HL-60 (cell line): ENCODE data around the gene HTR2A.

Experiments
- DNase-seq, 2 experiments: peaks; one replicate each; pipeline ENCODE4 v3.0.0-alpha.2; 2010 to 2020; ENCODE audit warnings: low read depth in 1 of 2, low spot score in 1 of 2
- H3K27ac ChIP-seq: fragments of 250-450 bp; sonication (Bioruptor Pico); replicated peaks from 2 replicates; pipeline ENCODE4 v1.5.1; 2020; ENCODE audit warnings: mild to moderate bottlenecking, moderate library complexity
- H3K27me3 ChIP-seq: fragments of 250-450 bp; sonication (Bioruptor Pico); 2 replicates; pipeline ENCODE4 v1.5.1; 2021; ENCODE audit warnings: mild to moderate bottlenecking, moderate library complexity; ENCODE audit not compliant: insufficient read depth, poor library complexity, severe bottlenecking
- H3K4me3 ChIP-seq: replicated peaks from 2 replicates; pipeline ENCODE4 v1.5.1; 2011; ENCODE audit warnings: mild to moderate bottlenecking, control low read depth, low read length; ENCODE audit not compliant: insufficient read depth
- CTCF ChIP-seq: IDR thresholded peaks from one replicate; pipeline ENCODE4 v1.5.1; 2011; ENCODE audit warnings: low read length, control low read depth, inconsistent platforms; ENCODE audit not compliant: insufficient read depth
- GABPA ChIP-seq: IDR thresholded peaks from 2 replicates; pipeline ENCODE4 v1.6.1; 2012; ENCODE audit warnings: low read depth
- POLR2AphosphoS5 ChIP-seq: IDR thresholded peaks from 2 replicates; pipeline ENCODE4 v1.6.1; 2012; ENCODE audit warnings: low read depth
- REST ChIP-seq: IDR thresholded peaks from 2 replicates; pipeline ENCODE4 v1.6.1; 2012; ENCODE audit warnings: low read depth; ENCODE audit not compliant: insufficient replicate concordance
- SPI1 ChIP-seq: IDR thresholded peaks from 2 replicates; pipeline ENCODE4 v1.6.1; 2012; ENCODE audit warnings: low read depth, mild to moderate bottlenecking, borderline replicate concordance

The HTR2A gene

DNA sequence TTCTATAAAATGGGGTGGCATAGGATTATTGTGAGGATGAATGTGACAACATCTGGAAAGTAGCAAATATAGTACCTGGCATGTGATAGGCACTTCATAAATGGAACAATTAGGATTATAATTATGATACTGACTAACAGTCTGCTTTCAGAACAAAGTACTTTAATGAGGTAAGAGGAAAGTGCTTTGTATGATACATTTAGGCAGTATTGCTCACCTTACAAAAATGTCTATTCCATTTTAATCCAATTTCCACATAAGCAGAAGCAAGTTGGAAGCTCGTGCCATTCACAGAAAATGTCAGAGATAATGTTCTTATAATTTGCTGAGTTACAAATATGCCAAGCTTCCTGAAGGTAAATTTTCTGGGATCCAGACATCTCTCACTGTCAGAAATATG lies 16.9 kb upstream of the HTR2A start:
- no peak for DNase-seq
- no peak overlapping the region for H3K27ac ChIP-seq
- peaks cover 10% of the 10 kb centered on the region for H3K27me3 ChIP-seq
- TF ChIP-seq CTCF (no peak), REST (no peak), POLR2AphosphoS5 (no peak), GABPA (no peak), SPI1 (no peak)
- H3K4me3 ChIP-seq: no peak overlapping the region

DNA sequence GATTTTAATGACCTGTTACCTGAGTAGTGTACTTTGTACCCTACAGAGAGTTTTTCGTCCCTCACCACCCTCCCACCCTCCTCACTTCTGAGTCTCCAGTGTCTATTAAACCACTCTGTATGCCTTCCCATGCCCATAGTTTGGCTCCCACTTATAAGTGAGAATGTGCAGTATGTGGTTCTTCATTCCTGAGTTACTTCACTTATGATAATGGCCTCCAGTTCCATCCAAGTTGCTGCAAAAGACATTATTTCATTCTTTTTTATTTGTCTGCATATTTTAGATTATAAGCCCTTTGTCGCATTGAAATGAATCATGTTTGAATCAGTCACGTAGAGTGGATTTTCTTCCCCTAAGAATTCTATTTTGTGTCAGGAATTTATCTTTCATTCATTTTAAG lies 12.2 kb upstream of the HTR2A start:
- H3K27ac ChIP-seq: no peak overlapping the region
- no peak for TF ChIP-seq CTCF
- TF ChIP-seq SPI1: no peak
- TF ChIP-seq POLR2AphosphoS5: no peak
- TF ChIP-seq REST: no peak
- no peak for TF ChIP-seq GABPA
- peaks cover 8% of the 10 kb centered on the region for H3K27me3 ChIP-seq
- DNase-seq: no peak
- H3K4me3 ChIP-seq: no peak overlapping the region

- Histone ChIP-seq H3K4me3 (no peak overlapping the region), H3K27ac (no peak overlapping the region), H3K27me3 (peaks cover 8% of the 10 kb centered on the region)
- no peak for DNase-seq
- no peak for TF ChIP-seq SPI1
- no peak for TF ChIP-seq REST
Observed at GRCh38 chr13:46908501-46908900, 11.6 kb upstream of the HTR2A start.

- TF ChIP-seq POLR2AphosphoS5 (no peak), GABPA (no peak), REST (no peak), CTCF (no peak), SPI1 (no peak)
- Histone ChIP-seq H3K27ac (no peak overlapping the region), H3K4me3 (no peak overlapping the region), H3K27me3 (peaks cover 8% of the 10 kb centered on the region)
- no peak for DNase-seq
Observed at GRCh38 chr13:46906405-46906804, 9.6 kb upstream of the HTR2A start.
